ENCODE measurements around the gene DAB1.

The DAB1 gene

GRCh38 chr1:57423656-57424211 lies at the start of gene DAB1:
DAB1 (minus strand) TSS chr1:57424060; CDS start chr1:57291030, 133,030 bp downstream.
- DNase-seq, result peak; percentile 47 to 60

- no peak for DNase-seq
These were observed 49.6 kb upstream of the DAB1 start for GRCh38 chr1:57473448-57473847.

- no peak for DNase-seq
These were observed 48.1 kb upstream of the DAB1 start for GRCh38 chr1:57471995-57472394.

- DNase-seq, result no peak
These were observed 46.2 kb upstream of the DAB1 start for GRCh38 chr1:57470036-57470435.

GRCh38 chr1:57468641-57469523 lies 45.0 kb upstream of the DAB1 start:
- no peak for DNase-seq

- DNase-seq, result no peak
These were observed 44.0 kb upstream of the DAB1 start for GRCh38 chr1:57467830-57468229.

- peak in 1 of 2 experiments; percentile 7 for DNase-seq
These were observed 40.9 kb upstream of the DAB1 start for GRCh38 chr1:57464756-57465155.

GRCh38 chr1:57463343-57463742 lies 39.5 kb upstream of the DAB1 start:
- no peak for DNase-seq

- DNase-seq, result no peak
These were observed 37.5 kb upstream of the DAB1 start for GRCh38 chr1:57461405-57461804.

GRCh38 chr1:57451516-57451915 lies 27.7 kb upstream of the DAB1 start:
- DNase-seq, result no peak

- DNase-seq, result no peak
These were observed 27.1 kb upstream of the DAB1 start for GRCh38 chr1:57450981-57451380.

- no peak for DNase-seq
These were observed 23.7 kb upstream of the DAB1 start for GRCh38 chr1:57447551-57447950.

- DNase-seq, result no peak
These were observed 19.1 kb upstream of the DAB1 start for GRCh38 chr1:57443004-57443403.

- DNase-seq, result no peak
These were observed 16.2 kb upstream of the DAB1 start for GRCh38 chr1:57440096-57440495.

- no peak for DNase-seq
These were observed 7.5 kb upstream of the DAB1 start for GRCh38 chr1:57431400-57431799.

GRCh38 chr1:57424231-57425027 lies 569 bp upstream of the DAB1 start:
- DNase-seq, result peak; percentile 50 to 55

GRCh38 chr1:57423135-57423655 lies 665 bp downstream of the DAB1 start:
- no peak for DNase-seq

- DNase-seq, result peak in 1 of 2 experiments; percentile 45
These were observed 1.4 kb downstream of the DAB1 start for GRCh38 chr1:57422271-57423134.

- DNase-seq, result no peak
These were observed 2.1 kb downstream of the DAB1 start for GRCh38 chr1:57421806-57422205.

- DNase-seq, result no peak
These were observed 2.7 kb downstream of the DAB1 start for GRCh38 chr1:57420981-57421785.

GRCh38 chr1:57418971-57419370 lies 4.9 kb downstream of the DAB1 start:
- no peak for DNase-seq

Data from NCI-H2081 (cell line).